Neural progenitor cell (in vitro differentiated cells): ENCODE data around the gene RBM33.

Experiments used
- CTCF ChIP-seq: fragments of 200-600 bp; sonication (generic); IDR thresholded peaks from 2 replicates; pipeline ENCODE4 v1.5.1; 2017; ENCODE audit warnings: antibody characterized with exemption, mild to moderate bottlenecking
- EZH2phosphoT487 ChIP-seq: fragments of 200-600 bp; sonication (generic); IDR thresholded peaks from 2 replicates; pipeline ENCODE4 v1.6.1; 2017; ENCODE audit warnings: antibody characterized with exemption

GRCh38 chr7:155792315-155792960 is 148.0 kb downstream of the RBM33 start:
- TF ChIP-seq CTCF: no peak
- no peak for TF ChIP-seq EZH2phosphoT487
